GM12892 (cell line): Measurements from ENCODE around the gene PDGFRB.

ENCODE experiments used
- POLR2A ChIP-seq: IDR thresholded peaks from 2 replicates; pipeline ENCODE4 v1.6.1; 2011; ENCODE audit warnings: low read depth, low read length, control low read depth
- POLR2AphosphoS5 ChIP-seq: IDR thresholded peaks from 2 replicates; pipeline ENCODE4 v1.6.1; 2011; ENCODE audit warnings: low read depth, low read length, control low read depth

DNA sequence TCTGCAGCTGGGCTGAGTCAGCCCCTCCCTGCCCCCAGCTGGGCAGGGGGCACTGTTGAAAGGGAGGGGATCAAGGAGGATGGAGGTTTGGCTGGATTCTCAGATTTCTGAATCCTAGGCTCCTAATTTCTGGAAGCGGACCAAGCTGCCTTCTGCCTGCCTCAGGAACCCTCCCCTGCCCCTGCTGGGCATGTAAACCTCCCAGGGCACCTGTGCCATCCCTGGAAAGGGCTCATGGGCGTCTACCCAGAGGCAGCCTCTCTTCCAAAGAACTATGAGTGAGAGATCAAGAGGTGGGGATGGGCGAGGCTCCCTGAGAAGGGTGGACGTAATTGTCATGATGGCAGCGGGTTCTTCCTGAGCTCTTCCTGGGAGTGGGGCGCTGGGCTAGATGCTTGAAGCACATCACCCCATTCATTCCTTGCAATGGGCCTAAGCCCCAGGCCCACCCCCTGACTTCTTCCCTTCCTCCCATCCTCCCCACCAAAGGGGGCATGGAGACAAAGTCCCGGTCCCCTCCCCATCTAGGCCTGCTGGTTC lies 90.9 kb downstream of the PDGFRB start:
- no peak for TF ChIP-seq POLR2A
- TF ChIP-seq POLR2AphosphoS5 = no peak
